ENCODE results near the gene ZNF790.

The ZNF790 gene

GRCh38 chr19:36838784-36839324, 667 bp upstream of the ZNF790 start:
- Histone ChIP-seq H3K4me3 (ENCODE audit: low read length) (no peak overlapping the region), H4K20me1 (ENCODE audit: insufficient read depth, low read length) (no peaks in the 10 kb centered on the region), H3K9me3 (replicated peaks; ENCODE audit: insufficient read depth, low read length) (no peaks in the 10 kb centered on the region), H3K79me2 (ENCODE audit: low read length) (no peaks in the 10 kb centered on the region), H3K9ac (ENCODE audit: low read length) (no peak overlapping the region), H3K9me2 (replicated peaks; ENCODE audit: insufficient read depth, low read length) (no peaks in the 10 kb centered on the region), H3K36me3 (replicated peaks; ENCODE audit: insufficient read depth, low read length) (no peaks in the 10 kb centered on the region), H3K4me2 (ENCODE audit: low read depth, low read length) (no peak overlapping the region), H3K27me3 (replicated peaks; ENCODE audit: insufficient read depth, low read length) (no peaks in the 10 kb centered on the region), H2AFZ (ENCODE audit: low read length) (no peak overlapping the region), H3F3A (ENCODE audit: insufficient read depth, low read length) (no peaks in the 10 kb centered on the region), H3K27ac (ENCODE audit: low read length) (no peak overlapping the region), H3K4me1 (ENCODE audit: low read length) (no peaks in the 10 kb centered on the region)
- no peak for DNase-seq
- TF ChIP-seq CTCF (IDR thresholded peaks at IDR 0.05; ENCODE audit: low read length) = no peak
- TF ChIP-seq EZH2 (optimal IDR thresholded peaks at IDR 0.05; ENCODE audit: low read depth, low read length) = no peak
- TF ChIP-seq EZH2phosphoT487 (IDR thresholded peaks at IDR 0.05; ENCODE audit: low read length) = no peak

- Histone ChIP-seq H3K36me3 (replicated peaks; ENCODE audit: insufficient read depth, low read length) (no peaks in the 10 kb centered on the region), H4K20me1 (ENCODE audit: insufficient read depth, low read length) (no peaks in the 10 kb centered on the region), H3K79me2 (ENCODE audit: low read length) (no peaks in the 10 kb centered on the region), H2AFZ (ENCODE audit: low read length) (no peak overlapping the region), H3K27ac (ENCODE audit: low read length) (no peak overlapping the region), H3K4me3 (ENCODE audit: low read length) (no peak overlapping the region), H3K9me3 (replicated peaks; ENCODE audit: insufficient read depth, low read length) (no peaks in the 10 kb centered on the region), H3K27me3 (replicated peaks; ENCODE audit: insufficient read depth, low read length) (no peaks in the 10 kb centered on the region), H3F3A (ENCODE audit: insufficient read depth, low read length) (no peaks in the 10 kb centered on the region), H3K9ac (ENCODE audit: low read length) (no peak overlapping the region), H3K4me1 (ENCODE audit: low read length) (no peaks in the 10 kb centered on the region), H3K9me2 (replicated peaks; ENCODE audit: insufficient read depth, low read length) (no peaks in the 10 kb centered on the region), H3K4me2 (ENCODE audit: low read depth, low read length) (no peak overlapping the region)
- TF ChIP-seq EZH2phosphoT487 (IDR thresholded peaks at IDR 0.05; ENCODE audit: low read length) (no peak), EZH2 (optimal IDR thresholded peaks at IDR 0.05; ENCODE audit: low read depth, low read length) (no peak), CTCF (IDR thresholded peaks at IDR 0.05; ENCODE audit: low read length) (no peak)
- no peak for DNase-seq
Observed at GRCh38 chr19:36837176-36837905, 846 bp downstream of the ZNF790 start.

- DNase-seq = no peak
- TF ChIP-seq EZH2phosphoT487 (IDR thresholded peaks at IDR 0.05; ENCODE audit: low read length) (no peak), EZH2 (optimal IDR thresholded peaks at IDR 0.05; ENCODE audit: low read depth, low read length) (no peak), CTCF (IDR thresholded peaks at IDR 0.05; ENCODE audit: low read length) (no peak)
- no peaks in the 10 kb centered on the region for H3K36me3 ChIP-seq (replicated peaks; ENCODE audit: insufficient read depth, low read length)
- no peaks in the 10 kb centered on the region for H3K27me3 ChIP-seq (replicated peaks; ENCODE audit: insufficient read depth, low read length)
- H3K9me3 ChIP-seq (replicated peaks; ENCODE audit: insufficient read depth, low read length) = no peaks in the 10 kb centered on the region
- H4K20me1 ChIP-seq (ENCODE audit: insufficient read depth, low read length) = no peaks in the 10 kb centered on the region
- H3K27ac ChIP-seq (ENCODE audit: low read length) = no peak overlapping the region
- no peak overlapping the region for H3K4me3 ChIP-seq (ENCODE audit: low read length)
- no peak overlapping the region for H3K9ac ChIP-seq (ENCODE audit: low read length)
- no peaks in the 10 kb centered on the region for H3F3A ChIP-seq (ENCODE audit: insufficient read depth, low read length)
- H3K9me2 ChIP-seq (replicated peaks; ENCODE audit: insufficient read depth, low read length) = no peaks in the 10 kb centered on the region
- no peaks in the 10 kb centered on the region for H3K4me1 ChIP-seq (ENCODE audit: low read length)
- H2AFZ ChIP-seq (ENCODE audit: low read length) = no peak overlapping the region
- H3K79me2 ChIP-seq (ENCODE audit: low read length) = no peaks in the 10 kb centered on the region
- no peak overlapping the region for H3K4me2 ChIP-seq (ENCODE audit: low read depth, low read length)
Observed at GRCh38 chr19:36833430-36833829, 4.8 kb downstream of the ZNF790 start.

Measured in MM.1S (cell line).